DMS114 treated with DMSO at 0.1 percent for 48 hours (cell line): ENCODE measurements around the gene MAGI2.

Experiments
- DNase-seq: peaks from one replicate; lab custom pipeline; 2025; ENCODE audit not compliant: unreplicated experiment; lab: John Stamatoyannopoulos, UW

The MAGI2 gene

GRCh38 chr7:77985974-77986339 is 1467.5 kb downstream of the MAGI2 start:
- no peak for DNase-seq

DNA sequence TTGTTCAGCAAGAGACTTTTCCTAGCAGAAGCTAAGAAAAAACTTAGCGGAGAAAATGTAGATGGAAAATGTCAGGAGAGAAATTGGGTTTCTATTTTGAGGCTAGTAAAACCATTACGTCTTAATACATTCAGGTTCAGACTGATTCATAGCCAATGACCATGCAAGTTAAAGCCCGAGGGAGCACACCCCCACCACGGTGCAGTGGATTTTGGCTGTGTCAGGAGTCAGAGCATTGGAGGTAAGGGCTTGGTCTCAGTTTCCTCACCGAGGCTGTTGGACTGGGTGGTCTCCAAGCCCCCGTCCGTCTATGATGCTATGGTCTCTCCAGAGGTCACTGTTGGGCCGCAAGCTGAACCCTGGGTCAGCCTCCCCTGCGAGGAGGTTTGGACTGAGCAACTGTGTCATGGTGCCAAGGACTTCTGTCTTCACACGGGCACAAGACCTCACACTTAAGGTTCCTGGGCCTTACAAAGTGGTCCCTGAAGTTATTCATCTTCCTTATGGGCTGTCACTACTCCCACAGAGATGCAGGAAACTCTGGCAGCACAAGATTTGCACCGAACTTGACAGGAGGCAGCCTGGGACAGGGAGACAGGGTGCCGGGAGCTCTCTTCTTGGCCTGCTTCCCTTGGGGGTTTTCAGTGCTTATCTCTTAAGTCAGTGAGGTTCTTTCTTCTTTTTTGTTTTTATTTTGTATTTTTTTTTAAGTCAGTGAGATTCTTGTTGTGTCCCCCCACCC is 1468.1 kb downstream of the MAGI2 start:
- no peak for DNase-seq

GRCh38 chr7:77983973-77984372 is 1469.5 kb downstream of the MAGI2 start:
- no peak for DNase-seq

GRCh38 chr7:77982926-77983550 is 1470.4 kb downstream of the MAGI2 start:
- no peak for DNase-seq

- DNase-seq = no peak
These were observed 1473.3 kb downstream of the MAGI2 start for GRCh38 chr7:77980087-77980713.

DNA sequence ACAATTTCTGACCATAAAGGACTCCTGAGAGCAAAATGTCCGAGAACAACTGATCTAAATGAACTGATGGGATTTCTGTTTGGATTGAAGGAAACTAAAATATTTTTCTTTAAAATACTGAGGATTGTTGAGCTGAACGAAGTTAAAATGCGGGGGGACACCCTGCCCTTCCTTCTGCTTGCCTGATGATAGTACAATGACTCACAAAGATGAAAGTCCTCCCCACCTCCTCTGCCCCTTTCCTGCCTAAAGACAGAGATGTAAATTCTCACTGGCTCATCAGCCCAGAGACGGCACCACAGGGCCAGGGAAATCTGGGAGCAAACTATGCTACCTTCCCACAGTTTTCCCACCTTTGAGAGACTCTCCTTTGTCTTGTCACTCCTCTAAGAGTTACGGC is 1474.2 kb downstream of the MAGI2 start:
- no peak for DNase-seq

- DNase-seq = no peak
These were observed 1477.6 kb downstream of the MAGI2 start for GRCh38 chr7:77975672-77976480.

DNA sequence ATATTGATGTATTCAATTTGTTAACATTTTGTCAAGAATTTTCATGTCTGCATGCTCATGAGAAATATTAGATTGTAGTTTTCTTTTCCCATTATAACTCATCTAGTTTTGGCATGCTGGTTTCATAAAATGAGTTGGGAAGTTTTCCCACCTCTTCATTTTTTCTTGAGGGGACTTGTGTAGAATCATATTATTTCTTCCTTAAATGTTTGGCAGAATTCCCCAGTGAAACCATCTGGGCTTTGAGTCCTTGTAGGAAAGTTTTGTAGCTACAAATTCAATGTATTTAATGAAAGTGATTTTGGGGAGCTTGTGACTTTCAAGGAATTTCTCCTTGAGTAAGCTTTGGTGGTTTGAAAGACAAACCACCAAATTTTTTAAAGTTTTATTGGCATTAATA is 1481.7 kb downstream of the MAGI2 start:
- no peak for DNase-seq

- no peak for DNase-seq
These were observed 1486.0 kb downstream of the MAGI2 start for GRCh38 chr7:77967429-77967828.
